ENCODE data around the gene RPL34.

DNA sequence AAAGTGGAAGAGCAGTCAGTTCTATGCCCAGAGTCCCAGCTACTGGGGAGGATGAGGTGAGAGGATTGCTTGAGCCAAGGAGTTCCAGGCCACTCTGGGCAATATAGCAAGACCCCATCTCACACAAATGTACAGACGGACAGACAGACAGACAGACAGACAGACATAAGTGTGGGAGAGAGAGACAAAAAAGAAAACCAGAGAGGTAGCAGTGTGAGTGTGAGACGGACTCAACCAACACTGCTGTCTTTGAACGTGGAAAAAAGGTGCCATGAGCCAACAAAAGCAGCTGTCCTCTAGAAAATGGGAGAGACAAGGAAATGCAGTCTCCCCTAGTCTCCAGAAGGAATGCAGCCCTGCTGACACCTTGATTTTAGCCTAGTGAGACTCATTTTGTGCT is 18.2 kb upstream of the RPL34 start:
- TF ChIP-seq, protein P1, sequence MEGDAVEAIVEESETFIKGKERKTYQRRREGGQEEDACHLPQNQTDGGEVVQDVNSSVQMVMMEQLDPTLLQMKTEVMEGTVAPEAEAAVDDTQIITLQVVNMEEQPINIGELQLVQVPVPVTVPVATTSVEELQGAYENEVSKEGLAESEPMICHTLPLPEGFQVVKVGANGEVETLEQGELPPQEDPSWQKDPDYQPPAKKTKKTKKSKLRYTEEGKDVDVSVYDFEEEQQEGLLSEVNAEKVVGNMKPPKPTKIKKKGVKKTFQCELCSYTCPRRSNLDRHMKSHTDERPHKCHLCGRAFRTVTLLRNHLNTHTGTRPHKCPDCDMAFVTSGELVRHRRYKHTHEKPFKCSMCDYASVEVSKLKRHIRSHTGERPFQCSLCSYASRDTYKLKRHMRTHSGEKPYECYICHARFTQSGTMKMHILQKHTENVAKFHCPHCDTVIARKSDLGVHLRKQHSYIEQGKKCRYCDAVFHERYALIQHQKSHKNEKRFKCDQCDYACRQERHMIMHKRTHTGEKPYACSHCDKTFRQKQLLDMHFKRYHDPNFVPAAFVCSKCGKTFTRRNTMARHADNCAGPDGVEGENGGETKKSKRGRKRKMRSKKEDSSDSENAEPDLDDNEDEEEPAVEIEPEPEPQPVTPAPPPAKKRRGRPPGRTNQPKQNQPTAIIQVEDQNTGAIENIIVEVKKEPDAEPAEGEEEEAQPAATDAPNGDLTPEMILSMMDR (IDR thresholded peaks at IDR 0.05), result no peak
- TF ChIP-seq POLR2A (IDR thresholded peaks at IDR 0.05), result no peak
